ENCODE results near the gene PPP6R3.

DNA sequence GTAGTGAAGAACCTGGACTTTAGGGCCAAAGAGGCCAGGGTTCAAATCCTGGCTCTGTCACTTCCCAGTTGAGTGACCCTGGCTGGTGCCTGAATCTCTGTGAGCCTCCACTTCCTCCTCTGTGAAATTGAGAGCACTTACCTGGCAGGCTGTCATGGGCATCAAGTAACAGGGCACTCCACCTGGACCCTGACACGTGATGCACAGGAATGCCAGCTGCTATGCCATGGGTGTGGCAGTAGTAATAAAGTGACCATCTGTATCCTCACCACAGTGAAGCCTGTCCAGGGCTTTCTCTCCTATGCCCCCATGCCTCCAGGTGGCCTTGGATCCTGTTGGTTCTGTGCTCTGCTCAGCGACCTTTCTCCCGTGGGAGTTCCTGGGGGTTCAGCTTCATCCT, 29.8 kb upstream of the PPP6R3 start:
- TF ChIP-seq CTCF (conservative IDR thresholded peaks at IDR 0.05; ENCODE audit: low read length) (no peak), EZH2phosphoT487 (IDR thresholded peaks at IDR 0.05; ENCODE audit: borderline replicate concordance) (no peak)

All from Loucy (cell line).